ENCODE results near the gene PPP1R9B.

The PPP1R9B gene

DNA sequence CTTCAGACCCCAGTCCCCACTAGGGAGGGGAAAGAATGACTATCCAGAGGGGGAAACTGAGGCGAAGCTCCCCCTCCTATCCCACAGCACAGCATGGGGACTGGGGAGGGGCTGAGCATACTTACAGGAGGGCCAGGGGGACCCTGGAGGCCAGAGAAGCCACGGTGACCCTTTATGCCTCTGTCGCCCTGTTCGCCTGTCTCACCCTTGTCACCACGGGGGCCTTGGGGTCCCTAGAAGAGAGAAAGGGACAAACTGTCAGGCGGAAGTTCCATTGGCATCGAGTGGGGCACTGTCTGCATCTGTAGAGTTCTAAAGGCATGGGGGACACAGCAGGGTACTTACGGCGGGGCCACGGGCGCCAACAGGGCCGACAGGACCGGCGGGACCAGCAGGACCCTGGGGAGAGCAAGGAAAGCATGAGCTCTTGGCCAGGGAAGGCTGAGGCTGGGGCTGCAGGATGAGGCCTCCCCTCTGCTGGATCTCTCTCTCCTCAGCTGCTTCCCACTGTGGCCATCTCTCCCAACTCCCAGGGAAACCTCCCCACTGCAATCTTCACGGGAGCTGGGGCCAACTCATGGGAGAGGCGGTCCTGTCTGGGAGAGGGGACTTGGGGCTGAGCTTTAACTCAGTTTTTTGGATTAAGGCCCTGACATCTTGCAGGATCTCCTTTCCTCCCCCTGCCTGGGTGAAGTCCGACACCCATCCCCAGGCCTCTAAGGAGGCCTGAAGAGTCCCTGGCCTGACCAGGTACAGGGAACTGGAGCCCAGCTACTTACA, 37.5 kb upstream of the PPP1R9B start:
- in situ Hi-C loops (cut with HindIII; ENCODE audit: low sequenced_read_pairs) = no loop called here

DNA sequence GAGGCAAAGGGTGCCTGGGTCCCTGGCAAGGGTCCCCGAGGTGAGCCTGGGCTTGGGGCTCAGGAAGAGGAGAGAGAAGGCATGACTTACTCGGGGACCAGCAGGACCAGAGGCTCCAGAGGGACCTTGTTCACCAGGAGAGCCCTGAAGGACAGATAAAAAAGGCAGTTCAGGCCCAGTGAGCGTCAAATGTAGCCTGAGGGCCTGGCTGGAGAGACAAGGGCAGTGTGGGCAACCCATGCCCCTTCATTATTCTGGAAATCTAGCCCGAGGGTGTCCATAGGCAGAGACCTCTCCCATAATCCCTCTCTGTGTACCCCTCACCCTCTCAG, 36.9 kb upstream of the PPP1R9B start:
- in situ Hi-C loops (cut with HindIII; ENCODE audit: low sequenced_read_pairs) = no loop called here

DNA sequence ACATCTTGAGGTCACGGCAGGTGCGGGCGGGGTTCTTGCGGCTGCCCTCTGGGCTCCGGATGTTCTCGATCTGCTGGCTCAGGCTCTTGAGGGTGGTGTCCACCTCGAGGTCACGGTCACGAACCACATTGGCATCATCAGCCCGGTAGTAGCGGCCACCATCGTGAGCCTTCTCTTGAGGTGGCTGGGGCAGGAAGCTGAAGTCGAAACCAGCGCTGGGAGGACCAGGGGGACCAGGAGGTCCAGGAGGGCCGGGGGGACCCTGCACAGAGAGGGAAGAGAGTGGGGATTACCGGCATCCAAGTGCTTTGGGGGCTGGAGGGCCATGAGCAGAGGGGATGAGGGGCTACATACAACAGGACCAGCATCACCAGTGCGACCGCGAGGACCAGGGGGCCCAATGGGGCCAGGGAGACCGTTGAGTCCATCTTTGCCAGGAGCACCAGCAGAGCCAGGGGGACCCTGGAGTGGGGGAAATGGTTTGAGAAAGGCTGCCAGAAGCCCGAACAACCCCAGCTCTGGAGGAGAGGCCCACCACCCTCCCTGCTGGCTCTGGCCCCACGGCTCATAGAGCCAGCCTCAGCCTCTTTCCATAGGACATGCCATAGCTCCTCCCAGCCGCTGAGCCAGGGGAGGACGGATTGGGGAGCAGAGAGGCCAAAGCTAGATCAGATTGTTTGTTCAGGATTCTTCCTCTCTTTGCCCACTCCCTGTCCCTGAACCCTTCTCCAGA, 36.4 kb upstream of the PPP1R9B start:
- in situ Hi-C loops (cut with HindIII; ENCODE audit: low sequenced_read_pairs) = no loop called here

DNA sequence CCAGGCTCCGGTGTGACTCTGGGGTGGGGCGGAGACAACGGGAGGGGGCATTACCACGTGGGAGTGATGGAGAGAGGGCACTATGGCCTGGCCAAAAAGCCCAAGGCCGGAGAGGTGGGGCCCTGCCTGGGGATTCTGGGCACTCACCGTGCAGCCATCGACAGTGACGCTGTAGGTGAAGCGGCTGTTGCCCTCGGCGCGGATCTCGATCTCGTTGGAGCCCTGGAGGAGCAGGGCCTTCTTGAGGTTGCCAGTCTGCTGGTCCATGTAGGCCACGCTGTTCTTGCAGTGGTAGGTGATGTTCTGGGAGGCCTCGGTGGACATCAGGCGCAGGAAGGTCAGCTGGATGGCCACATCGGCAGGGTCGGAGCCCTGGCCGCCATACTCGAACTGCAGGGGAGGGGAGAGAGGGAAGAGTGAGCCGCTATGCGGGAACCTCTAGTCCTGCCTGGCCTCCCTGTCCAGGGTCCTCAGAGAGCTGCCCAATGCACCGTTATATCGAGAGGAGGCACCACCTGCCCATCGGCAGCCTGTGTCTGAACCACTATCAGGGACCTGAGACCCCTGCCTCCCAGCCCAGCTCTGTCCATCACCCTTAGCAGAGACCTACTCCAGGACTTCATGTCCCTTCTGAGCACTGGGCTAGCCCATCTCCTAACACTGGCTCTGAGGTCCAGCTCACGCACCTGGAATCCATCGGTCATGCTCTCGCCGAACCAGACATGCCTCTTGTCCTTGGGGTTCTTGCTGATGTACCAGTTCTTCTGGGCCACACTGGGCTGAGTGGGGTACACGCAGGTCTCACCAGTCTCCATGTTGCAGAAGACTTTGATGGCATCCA, 35.4 kb upstream of the PPP1R9B start:
- in situ Hi-C loops (cut with HindIII; ENCODE audit: low sequenced_read_pairs) = no loop called here

DNA sequence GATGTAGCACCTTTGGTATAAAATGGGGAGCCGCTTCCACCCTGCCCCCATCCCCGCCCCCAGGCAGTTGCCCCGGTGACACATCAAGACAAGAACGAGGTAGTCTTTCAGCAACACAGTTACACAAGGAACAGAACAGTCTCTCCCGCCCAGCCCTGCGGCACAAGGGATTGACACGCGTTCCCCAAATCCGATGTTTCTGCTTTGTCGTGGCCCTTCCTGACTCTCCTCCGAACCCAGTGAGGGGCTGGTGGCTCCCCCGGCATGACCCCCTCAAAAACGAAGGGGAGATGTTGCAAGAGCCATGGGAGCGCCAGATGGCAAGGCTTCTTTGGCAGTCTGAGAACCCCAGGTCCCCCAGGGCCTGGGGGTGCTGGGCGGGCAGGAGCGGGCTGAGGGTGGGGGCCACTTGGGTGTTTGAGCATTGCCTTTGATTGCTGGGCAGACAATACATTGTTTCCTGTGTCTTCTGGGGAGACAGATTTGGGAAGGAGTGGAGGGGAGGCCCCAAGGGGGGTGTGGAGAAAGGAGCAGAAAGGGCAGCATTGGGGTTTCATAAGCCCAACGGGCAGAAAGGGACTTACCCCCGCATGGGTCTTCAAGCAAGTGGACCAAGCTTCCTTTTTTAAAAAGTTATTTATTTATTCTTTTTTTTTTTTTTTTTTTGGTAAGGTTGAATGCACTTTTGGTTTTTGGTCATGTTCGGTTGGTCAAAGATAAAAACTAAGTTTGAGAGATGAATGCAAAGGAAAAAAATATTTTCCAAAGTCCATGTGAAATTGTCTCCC, 34.3 kb upstream of the PPP1R9B start:
- in situ Hi-C loops (cut with HindIII; ENCODE audit: low sequenced_read_pairs) = no loop called here

DNA sequence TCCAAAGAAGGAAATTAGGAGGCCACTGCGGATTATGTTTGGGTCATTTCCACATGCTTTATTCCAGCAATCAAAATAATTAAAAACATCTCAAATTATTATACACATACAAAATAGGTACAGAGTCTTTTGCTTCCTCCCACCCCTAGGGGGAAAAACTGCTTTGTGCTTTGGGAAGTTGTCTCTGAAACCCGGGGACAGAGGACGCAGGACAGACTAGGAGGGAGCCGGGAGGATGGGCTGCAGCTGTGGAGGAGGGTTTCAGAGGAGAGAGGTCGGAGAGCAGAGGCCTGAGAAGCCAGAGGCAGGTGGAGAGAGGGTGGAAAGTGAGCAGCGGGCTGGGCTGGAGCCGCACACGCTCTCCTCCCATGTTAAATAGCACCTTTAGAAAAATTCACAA, 33.6 kb upstream of the PPP1R9B start:
- in situ Hi-C loops (cut with HindIII; ENCODE audit: low sequenced_read_pairs) = no loop called here

GRCh38 chr17:50183421-50183994, 33.0 kb upstream of the PPP1R9B start:
- in situ Hi-C loops (cut with HindIII; ENCODE audit: low sequenced_read_pairs) = no loop called here

GRCh38 chr17:50182783-50183420, 32.4 kb upstream of the PPP1R9B start:
- in situ Hi-C loops (cut with HindIII; ENCODE audit: low sequenced_read_pairs) = no loop called here

DNA sequence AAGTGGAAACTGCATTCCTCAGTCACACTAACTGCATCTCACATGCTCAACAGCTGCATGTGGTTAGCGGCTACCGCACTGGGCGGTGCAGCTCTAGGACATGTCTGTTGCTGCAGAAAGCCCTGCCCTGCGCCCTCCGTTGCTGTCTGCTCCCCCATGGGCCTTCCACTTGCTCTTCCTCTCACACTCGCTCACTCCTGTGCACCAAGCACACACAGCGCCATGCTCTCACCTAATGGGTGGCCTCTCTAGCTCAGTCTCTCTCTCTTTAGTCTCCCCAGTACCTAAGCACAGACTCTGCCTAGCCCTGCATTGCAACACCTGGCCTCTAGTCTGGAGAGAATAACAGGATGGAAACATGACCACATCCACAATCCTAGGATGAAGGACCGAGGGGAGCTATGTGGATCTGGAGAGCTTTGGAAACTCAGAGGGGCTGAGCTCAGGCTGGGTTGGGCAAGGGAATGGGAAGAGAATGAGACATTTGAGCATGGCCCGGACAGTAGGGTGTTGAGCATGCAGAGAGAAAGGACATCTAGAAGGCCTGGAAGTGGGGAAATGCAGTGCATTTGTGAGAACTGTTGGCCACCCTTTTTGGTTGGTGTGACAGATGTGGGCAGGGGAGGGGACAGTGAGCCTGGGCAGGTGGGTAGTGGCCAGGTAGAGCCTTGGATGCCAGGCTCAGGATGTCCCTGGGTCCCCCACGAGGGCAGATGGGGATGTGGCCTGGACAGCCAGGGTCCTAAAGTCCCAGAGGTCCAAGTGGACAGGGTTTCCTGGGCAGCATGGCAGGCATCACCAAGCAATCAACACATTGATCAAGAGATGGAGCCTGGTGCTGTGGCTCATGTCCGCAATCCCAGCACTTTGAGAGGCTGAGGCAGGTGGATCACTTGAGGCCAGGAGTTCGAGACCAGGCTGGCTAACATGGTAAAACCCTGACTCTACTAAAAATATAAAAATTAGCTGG, 31.4 kb upstream of the PPP1R9B start:
- in situ Hi-C loops (cut with HindIII; ENCODE audit: low sequenced_read_pairs) = no loop called here

GRCh38 chr17:50181144-50181543, 30.7 kb upstream of the PPP1R9B start:
- in situ Hi-C loops (cut with HindIII; ENCODE audit: low sequenced_read_pairs) = no loop called here

DNA sequence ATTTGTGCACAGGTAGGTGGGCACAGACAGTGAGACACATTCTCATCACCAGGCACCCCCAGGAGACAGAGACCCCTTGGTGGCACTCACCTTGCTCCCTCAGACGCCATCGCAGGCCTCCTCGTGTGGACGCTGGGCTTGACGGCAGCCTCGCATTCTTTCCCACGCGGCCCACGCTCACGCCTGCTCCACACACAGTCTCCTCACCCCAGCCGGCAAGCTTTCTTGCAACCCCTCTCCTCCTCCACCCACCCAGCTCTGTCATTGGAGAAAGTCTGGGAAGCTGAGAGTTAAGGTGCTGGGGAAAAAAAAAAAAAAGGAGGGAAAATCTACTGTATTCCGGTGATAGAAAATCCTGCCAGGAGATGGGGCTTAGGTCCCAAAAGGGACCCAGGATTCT, 30.1 kb upstream of the PPP1R9B start:
- in situ Hi-C loops (cut with HindIII; ENCODE audit: low sequenced_read_pairs) = no loop called here

GRCh38 chr17:50180111-50180510, 29.6 kb upstream of the PPP1R9B start:
- in situ Hi-C loops (cut with HindIII; ENCODE audit: low sequenced_read_pairs) = no loop called here

- in situ Hi-C loops (cut with HindIII; ENCODE audit: low sequenced_read_pairs) = no loop called here
These were observed 27.7 kb upstream of the PPP1R9B start for GRCh38 chr17:50177983-50178834.

- in situ Hi-C loops (cut with HindIII; ENCODE audit: low sequenced_read_pairs) = no loop called here
These were observed 27.0 kb upstream of the PPP1R9B start for GRCh38 chr17:50177476-50177875.

DNA sequence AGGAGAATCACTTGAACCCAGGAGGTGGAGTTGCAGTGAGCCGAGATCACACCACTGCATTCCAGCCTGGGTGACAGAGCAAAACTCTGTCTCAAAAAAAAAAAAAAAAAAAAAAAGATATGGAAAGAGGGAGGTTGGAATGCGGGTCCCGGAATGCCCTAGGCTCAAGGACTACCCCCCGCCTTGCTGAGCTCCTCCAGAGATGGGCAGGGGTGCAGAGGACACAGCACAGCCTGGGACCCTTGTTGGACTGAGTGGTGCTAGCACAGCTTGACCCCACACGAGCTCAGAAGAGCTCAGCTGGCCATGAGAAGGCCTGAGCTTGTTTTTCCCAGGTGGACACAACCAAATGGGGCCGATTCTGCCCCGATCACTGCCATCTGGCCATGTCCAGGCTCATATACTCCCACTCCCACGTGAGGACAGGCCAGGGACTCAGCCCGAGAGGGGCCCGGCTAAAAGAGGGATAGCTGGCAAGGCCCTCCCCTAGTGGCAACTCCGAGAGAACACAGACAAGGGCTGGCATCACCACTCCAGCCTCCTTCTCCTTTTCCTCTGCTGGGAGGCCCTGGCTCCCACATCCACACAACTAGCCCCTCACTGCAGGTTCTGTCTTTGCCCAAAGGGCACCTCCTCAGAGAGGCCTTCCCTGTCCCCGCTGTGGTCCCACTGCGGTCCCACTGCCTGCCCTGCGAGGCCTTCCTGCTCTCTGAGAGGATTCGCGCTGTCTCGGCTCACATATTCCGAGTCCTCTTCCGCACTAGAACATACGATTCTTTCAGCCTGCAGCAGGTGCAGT, 26.3 kb upstream of the PPP1R9B start:
- in situ Hi-C loops (cut with HindIII; ENCODE audit: low sequenced_read_pairs) = no loop called here

GRCh38 chr17:50175035-50175807, 24.7 kb upstream of the PPP1R9B start:
- in situ Hi-C loops (cut with HindIII; ENCODE audit: low sequenced_read_pairs) = no loop called here
